Measurements from ENCODE around the gene MICOS13.

Gene MICOS13

GRCh38 chr19:5648464-5648863 is 31.9 kb downstream of the MICOS13 start:
- Histone ChIP-seq H3K4me1 (ENCODE audit: control insufficient read depth in 5 of 5, insufficient read depth in 5 of 5, low read length in 5 of 5) (no peaks in the 10 kb centered on the region), H3K27ac (ENCODE audit: low read depth, low read length) (no peak overlapping the region), H3K27me3 (ENCODE audit: control insufficient read depth in 5 of 5, insufficient read depth in 4 of 5, low read length in 5 of 5) (no peaks in the 10 kb centered on the region), H3K9me3 (ENCODE audit: control insufficient read depth in 5 of 5, low read length in 5 of 5) (no peaks in the 10 kb centered on the region), H3K4me3 (ENCODE audit: low read depth in 1 of 5, low read length in 5 of 5) (no peak overlapping the region), H3K9ac (ENCODE audit: low read length in 5 of 5) (no peak overlapping the region), H3K36me3 (ENCODE audit: control insufficient read depth in 5 of 5, insufficient read depth in 5 of 5, low read length in 5 of 5) (peaks cover 22 to 87% (median 82%) of the 10 kb centered on the region in 5 donors)

GRCh38 chr19:5646703-5647102 is 33.6 kb downstream of the MICOS13 start:
- peaks cover 0 to 3% (median 0%) of the 10 kb centered on the region in 5 donors for H3K4me1 ChIP-seq (ENCODE audit: control insufficient read depth in 5 of 5, insufficient read depth in 5 of 5, low read length in 5 of 5)
- no peak overlapping the region for H3K4me3 ChIP-seq (ENCODE audit: low read depth in 1 of 5, low read length in 5 of 5)
- no peak overlapping the region for H3K27ac ChIP-seq (ENCODE audit: low read depth, low read length)
- H3K9ac ChIP-seq (ENCODE audit: low read length in 5 of 5) = no peak overlapping the region
- H3K27me3 ChIP-seq (ENCODE audit: control insufficient read depth in 5 of 5, insufficient read depth in 4 of 5, low read length in 5 of 5) = no peaks in the 10 kb centered on the region
- peaks cover 27 to 86% (median 79%) of the 10 kb centered on the region in 5 donors for H3K36me3 ChIP-seq (ENCODE audit: control insufficient read depth in 5 of 5, insufficient read depth in 5 of 5, low read length in 5 of 5)
- H3K9me3 ChIP-seq (ENCODE audit: control insufficient read depth in 5 of 5, low read length in 5 of 5) = no peaks in the 10 kb centered on the region

GRCh38 chr19:5645409-5645808 is 34.9 kb downstream of the MICOS13 start:
- Histone ChIP-seq H3K4me1 (ENCODE audit: control insufficient read depth in 5 of 5, insufficient read depth in 5 of 5, low read length in 5 of 5) (peaks cover 0 to 3% (median 0%) of the 10 kb centered on the region in 5 donors), H3K27me3 (ENCODE audit: control insufficient read depth in 5 of 5, insufficient read depth in 4 of 5, low read length in 5 of 5) (no peaks in the 10 kb centered on the region), H3K36me3 (ENCODE audit: control insufficient read depth in 5 of 5, insufficient read depth in 5 of 5, low read length in 5 of 5) (peaks cover 29 to 79% (median 72%) of the 10 kb centered on the region in 5 donors), H3K9me3 (ENCODE audit: control insufficient read depth in 5 of 5, low read length in 5 of 5) (no peaks in the 10 kb centered on the region), H3K27ac (ENCODE audit: low read depth, low read length) (no peak overlapping the region), H3K4me3 (ENCODE audit: low read depth in 1 of 5, low read length in 5 of 5) (no peak overlapping the region), H3K9ac (ENCODE audit: low read length in 5 of 5) (no peak overlapping the region)

GRCh38 chr19:5644037-5644436 is 36.3 kb downstream of the MICOS13 start:
- Histone ChIP-seq H3K9me3 (ENCODE audit: control insufficient read depth in 5 of 5, low read length in 5 of 5) (no peaks in the 10 kb centered on the region), H3K9ac (ENCODE audit: low read length in 5 of 5) (peak overlapping the region in 1 of 5 donors; percentile 14), H3K27ac (ENCODE audit: low read depth, low read length) (no peak overlapping the region), H3K36me3 (ENCODE audit: control insufficient read depth in 5 of 5, insufficient read depth in 5 of 5, low read length in 5 of 5) (peaks cover 22 to 69% (median 65%) of the 10 kb centered on the region in 5 donors), H3K4me1 (ENCODE audit: control insufficient read depth in 5 of 5, insufficient read depth in 5 of 5, low read length in 5 of 5) (peaks cover 0 to 3% (median 0%) of the 10 kb centered on the region in 5 donors), H3K27me3 (ENCODE audit: control insufficient read depth in 5 of 5, insufficient read depth in 4 of 5, low read length in 5 of 5) (no peaks in the 10 kb centered on the region), H3K4me3 (ENCODE audit: low read depth in 1 of 5, low read length in 5 of 5) (no peak overlapping the region)

- Histone ChIP-seq H3K4me1 (ENCODE audit: control insufficient read depth in 5 of 5, insufficient read depth in 5 of 5, low read length in 5 of 5) (peaks cover 0 to 3% (median 1%) of the 10 kb centered on the region in 5 donors), H3K9me3 (ENCODE audit: control insufficient read depth in 5 of 5, low read length in 5 of 5) (no peaks in the 10 kb centered on the region), H3K27me3 (ENCODE audit: control insufficient read depth in 5 of 5, insufficient read depth in 4 of 5, low read length in 5 of 5) (no peaks in the 10 kb centered on the region), H3K27ac (ENCODE audit: low read depth, low read length) (no peak overlapping the region), H3K9ac (ENCODE audit: low read length in 5 of 5) (no peak overlapping the region), H3K36me3 (ENCODE audit: control insufficient read depth in 5 of 5, insufficient read depth in 5 of 5, low read length in 5 of 5) (peaks cover 17 to 63% (median 60%) of the 10 kb centered on the region in 5 donors), H3K4me3 (ENCODE audit: low read depth in 1 of 5, low read length in 5 of 5) (no peak overlapping the region)
These were observed 37.3 kb downstream of the MICOS13 start for GRCh38 chr19:5643060-5643459.

- no peaks in the 10 kb centered on the region for H3K9me3 ChIP-seq (ENCODE audit: control insufficient read depth in 5 of 5, low read length in 5 of 5)
- peaks cover 0 to 8% (median 5%) of the 10 kb centered on the region in 5 donors for H3K4me1 ChIP-seq (ENCODE audit: control insufficient read depth in 5 of 5, insufficient read depth in 5 of 5, low read length in 5 of 5)
- H3K4me3 ChIP-seq (ENCODE audit: low read depth in 1 of 5, low read length in 5 of 5) = no peak overlapping the region
- peaks cover 13 to 57% (median 51%) of the 10 kb centered on the region in 5 donors for H3K36me3 ChIP-seq (ENCODE audit: control insufficient read depth in 5 of 5, insufficient read depth in 5 of 5, low read length in 5 of 5)
- H3K9ac ChIP-seq (ENCODE audit: low read length in 5 of 5) = no peak overlapping the region
- H3K27ac ChIP-seq (ENCODE audit: low read depth, low read length) = no peak overlapping the region
- no peaks in the 10 kb centered on the region for H3K27me3 ChIP-seq (ENCODE audit: control insufficient read depth in 5 of 5, insufficient read depth in 4 of 5, low read length in 5 of 5)
These were observed 38.1 kb downstream of the MICOS13 start for GRCh38 chr19:5642204-5642603.

GRCh38 chr19:5641171-5641570 is 39.1 kb downstream of the MICOS13 start:
- no peak overlapping the region for H3K9ac ChIP-seq (ENCODE audit: low read length in 5 of 5)
- H3K4me1 ChIP-seq (ENCODE audit: control insufficient read depth in 5 of 5, insufficient read depth in 5 of 5, low read length in 5 of 5) = peaks cover 0 to 8% (median 5%) of the 10 kb centered on the region in 5 donors
- H3K4me3 ChIP-seq (ENCODE audit: low read depth in 1 of 5, low read length in 5 of 5) = no peak overlapping the region
- no peak overlapping the region for H3K27ac ChIP-seq (ENCODE audit: low read depth, low read length)
- no peaks in the 10 kb centered on the region for H3K9me3 ChIP-seq (ENCODE audit: control insufficient read depth in 5 of 5, low read length in 5 of 5)
- no peaks in the 10 kb centered on the region for H3K27me3 ChIP-seq (ENCODE audit: control insufficient read depth in 5 of 5, insufficient read depth in 4 of 5, low read length in 5 of 5)
- H3K36me3 ChIP-seq (ENCODE audit: control insufficient read depth in 5 of 5, insufficient read depth in 5 of 5, low read length in 5 of 5) = peaks cover 13 to 47% (median 41%) of the 10 kb centered on the region in 5 donors

- peaks cover 1 to 11% (median 8%) of the 10 kb centered on the region in 5 donors for H3K4me1 ChIP-seq (ENCODE audit: control insufficient read depth in 5 of 5, insufficient read depth in 5 of 5, low read length in 5 of 5)
- H3K27ac ChIP-seq (ENCODE audit: low read depth, low read length) = no peak overlapping the region
- no peaks in the 10 kb centered on the region for H3K9me3 ChIP-seq (ENCODE audit: control insufficient read depth in 5 of 5, low read length in 5 of 5)
- H3K36me3 ChIP-seq (ENCODE audit: control insufficient read depth in 5 of 5, insufficient read depth in 5 of 5, low read length in 5 of 5) = peaks cover 6 to 21% (median 14%) of the 10 kb centered on the region in 5 donors
- no peak overlapping the region for H3K9ac ChIP-seq (ENCODE audit: low read length in 5 of 5)
- H3K4me3 ChIP-seq (ENCODE audit: low read depth in 1 of 5, low read length in 5 of 5) = no peak overlapping the region
- H3K27me3 ChIP-seq (ENCODE audit: control insufficient read depth in 5 of 5, insufficient read depth in 4 of 5, low read length in 5 of 5) = no peaks in the 10 kb centered on the region
These were observed 42.3 kb downstream of the MICOS13 start for GRCh38 chr19:5637971-5638370.

- Histone ChIP-seq H3K4me1 (ENCODE audit: control insufficient read depth in 5 of 5, insufficient read depth in 5 of 5, low read length in 5 of 5) (peaks cover 4 to 35% (median 30%) of the 10 kb centered on the region in 5 donors), H3K4me3 (ENCODE audit: low read depth in 1 of 5, low read length in 5 of 5) (no peak overlapping the region), H3K9me3 (ENCODE audit: control insufficient read depth in 5 of 5, low read length in 5 of 5) (no peaks in the 10 kb centered on the region), H3K36me3 (ENCODE audit: control insufficient read depth in 5 of 5, insufficient read depth in 5 of 5, low read length in 5 of 5) (peaks cover 0 to 3% (median 0%) of the 10 kb centered on the region in 5 donors), H3K27ac (ENCODE audit: low read depth, low read length) (no peak overlapping the region), H3K27me3 (ENCODE audit: control insufficient read depth in 5 of 5, insufficient read depth in 4 of 5, low read length in 5 of 5) (no peaks in the 10 kb centered on the region), H3K9ac (ENCODE audit: low read length in 5 of 5) (no peak overlapping the region)
These were observed 44.9 kb downstream of the MICOS13 start for GRCh38 chr19:5635427-5635826.

GRCh38 chr19:5632657-5633056 is 47.7 kb downstream of the MICOS13 start:
- H3K4me3 ChIP-seq (ENCODE audit: low read depth in 1 of 5, low read length in 5 of 5) = no peak overlapping the region
- no peaks in the 10 kb centered on the region for H3K9me3 ChIP-seq (ENCODE audit: control insufficient read depth in 5 of 5, low read length in 5 of 5)
- no peaks in the 10 kb centered on the region for H3K27me3 ChIP-seq (ENCODE audit: control insufficient read depth in 5 of 5, insufficient read depth in 4 of 5, low read length in 5 of 5)
- H3K36me3 ChIP-seq (ENCODE audit: control insufficient read depth in 5 of 5, insufficient read depth in 5 of 5, low read length in 5 of 5) = peaks cover 2 to 17% (median 4%) of the 10 kb centered on the region in 5 donors
- H3K9ac ChIP-seq (ENCODE audit: low read length in 5 of 5) = no peak overlapping the region
- H3K4me1 ChIP-seq (ENCODE audit: control insufficient read depth in 5 of 5, insufficient read depth in 5 of 5, low read length in 5 of 5) = peaks cover 4 to 51% (median 46%) of the 10 kb centered on the region in 5 donors
- peak overlapping the region; percentile 81 for H3K27ac ChIP-seq (ENCODE audit: low read depth, low read length)
